HG03064 (cell line): ENCODE data around the gene LRRC2.
"Not testable (repeated sequence)": the region's sequence is repeated elsewhere in the genome, so short reads cannot be mapped to it uniquely, and the experiment has no call there.

Source experiments
- ATAC-seq: cut with Tn5 transposase; IDR thresholded peaks from one replicate; pipeline ENCODE4 v1.9.1; 2021; ENCODE audit warnings: low read depth; ENCODE audit not compliant: unreplicated experiment

LRRC2 gene

DNA sequence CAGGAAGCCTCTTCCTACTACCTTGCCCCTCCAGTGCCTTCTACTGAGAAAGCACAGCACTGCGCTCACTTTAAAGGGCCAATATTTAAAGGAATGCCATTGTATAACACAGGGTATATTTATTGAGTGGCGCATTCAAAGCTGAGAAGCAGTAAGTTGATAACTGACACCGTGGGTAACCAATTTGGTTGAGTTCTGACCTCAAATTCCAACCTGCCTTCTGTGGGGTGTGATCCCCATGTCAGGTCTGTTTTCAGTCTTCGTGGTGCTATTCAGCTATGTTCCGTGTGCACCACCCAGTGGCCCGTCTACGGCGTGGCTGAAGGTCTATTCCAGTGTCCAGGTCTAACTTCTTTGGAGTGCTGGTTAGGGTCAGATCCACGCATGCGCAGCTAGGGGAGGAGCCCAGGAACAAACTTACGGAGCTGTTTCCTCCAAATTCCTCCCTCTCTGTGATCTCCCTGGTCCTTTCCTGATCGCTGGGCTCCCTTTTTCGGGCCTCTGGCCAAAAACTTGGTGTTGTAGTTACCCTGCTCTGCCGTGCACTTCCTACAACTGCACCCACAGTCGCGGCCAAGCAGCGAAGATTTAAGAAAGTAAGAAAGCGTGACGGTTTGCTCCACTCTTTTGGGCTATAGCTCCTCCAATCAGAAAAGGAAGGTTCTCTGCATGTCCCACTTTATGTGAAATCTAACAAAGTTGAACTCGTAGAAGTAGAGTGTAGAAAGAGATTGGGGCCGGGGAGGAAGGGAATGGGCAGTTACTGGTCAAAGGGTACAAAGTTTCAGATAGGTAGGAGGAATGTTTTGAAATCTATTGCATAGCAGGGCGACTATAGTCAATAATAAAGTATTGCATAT, 7.7 kb downstream of the LRRC2 start:
- ATAC-seq, result peak; percentile 93

DNA sequence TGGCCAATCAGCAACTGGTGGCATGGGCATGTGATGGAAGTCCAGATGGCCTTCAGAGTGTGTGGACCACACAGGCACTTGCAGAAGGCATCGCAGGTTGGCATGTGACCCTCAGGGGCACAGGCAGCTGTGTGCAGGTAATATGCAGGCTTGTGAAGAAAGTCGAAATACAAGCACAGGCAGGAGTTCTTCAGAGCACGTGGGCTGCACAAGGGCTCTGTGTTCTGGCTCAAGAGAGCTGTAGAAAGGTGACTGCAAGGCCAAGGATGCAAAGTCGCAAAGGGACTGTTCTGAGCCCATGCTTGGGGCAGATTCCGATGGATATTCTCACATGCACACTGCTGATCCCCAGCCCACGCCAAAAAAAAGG, 8.3 kb downstream of the LRRC2 start:
- ATAC-seq, result no peak

DNA sequence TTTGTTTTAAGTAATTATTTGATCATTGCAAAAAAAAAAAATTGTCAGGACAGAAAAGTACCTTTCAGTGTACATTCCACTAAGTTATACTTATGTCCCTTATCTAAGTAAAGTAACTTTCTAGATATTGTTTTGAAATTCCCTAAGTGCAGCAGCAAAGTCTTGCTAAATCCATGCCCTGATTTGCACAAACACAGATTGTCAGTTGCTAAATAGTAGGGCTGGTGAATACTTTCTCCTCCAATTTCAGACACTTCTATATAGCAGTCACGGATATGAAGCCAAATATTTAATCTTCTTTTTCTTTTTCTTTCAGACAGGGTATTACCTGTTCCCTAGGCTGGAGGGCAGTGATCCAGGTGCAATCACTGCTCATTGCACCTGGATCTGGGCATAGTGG, 12.9 kb downstream of the LRRC2 start:
- ATAC-seq, result no peak

DNA sequence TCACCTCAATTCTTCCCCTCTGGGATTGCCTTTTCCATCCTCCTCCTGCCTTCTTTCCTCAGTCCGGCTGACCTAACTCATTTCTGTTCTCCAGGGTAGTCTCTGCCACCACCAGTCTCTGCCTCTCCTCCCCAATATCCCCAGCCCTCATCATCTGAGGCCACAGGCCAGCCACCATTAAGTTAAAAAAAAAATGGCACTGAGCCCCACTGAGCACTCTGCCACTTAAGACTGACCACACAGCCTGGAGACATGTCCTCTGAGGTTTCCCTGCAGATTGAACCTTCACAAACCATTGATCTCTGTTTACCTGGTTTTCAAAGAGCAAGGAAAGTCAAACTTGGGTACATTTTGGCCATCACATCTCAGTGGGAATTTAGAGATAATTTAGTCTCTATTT, 13.6 kb downstream of the LRRC2 start:
- ATAC-seq, result no peak

DNA sequence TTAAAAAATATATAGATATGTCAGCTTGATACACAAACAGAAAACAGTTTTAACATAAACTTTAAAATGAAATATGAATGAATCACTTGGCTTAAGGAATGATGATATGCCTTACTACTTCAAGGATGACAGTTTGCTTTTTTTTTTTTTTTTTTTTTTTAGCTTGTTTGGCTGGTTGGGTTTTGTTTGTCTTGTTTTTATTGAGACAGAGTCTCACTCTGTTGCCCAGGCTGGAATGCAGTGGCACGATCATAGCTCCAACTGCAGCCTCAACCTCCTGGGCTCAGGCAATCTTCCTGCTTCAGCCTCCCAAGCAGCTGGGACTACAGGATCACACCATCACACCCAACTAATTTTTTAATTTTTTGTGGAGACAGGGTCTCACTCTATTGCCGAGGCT, 14.5 kb downstream of the LRRC2 start:
- ATAC-seq, result no peak

DNA sequence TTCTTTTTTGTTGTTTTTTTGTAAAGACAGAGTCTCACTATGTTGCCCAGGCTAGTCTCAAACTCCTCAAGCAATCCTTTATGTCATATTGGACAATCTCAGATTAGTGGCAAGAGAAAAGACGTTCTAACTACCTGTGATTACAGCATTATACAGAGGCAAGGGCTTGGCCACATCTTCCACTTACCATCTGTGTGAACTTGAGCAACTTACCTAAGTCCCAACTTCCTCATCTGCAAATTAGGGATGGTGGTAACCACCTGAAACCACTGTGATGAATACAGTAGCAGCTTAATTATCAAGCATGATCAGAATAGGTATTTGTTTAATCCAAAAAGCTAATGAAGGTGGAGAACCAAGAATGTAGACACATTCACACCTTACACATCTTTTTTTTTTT, 16.1 kb downstream of the LRRC2 start:
- ATAC-seq, result no peak

DNA sequence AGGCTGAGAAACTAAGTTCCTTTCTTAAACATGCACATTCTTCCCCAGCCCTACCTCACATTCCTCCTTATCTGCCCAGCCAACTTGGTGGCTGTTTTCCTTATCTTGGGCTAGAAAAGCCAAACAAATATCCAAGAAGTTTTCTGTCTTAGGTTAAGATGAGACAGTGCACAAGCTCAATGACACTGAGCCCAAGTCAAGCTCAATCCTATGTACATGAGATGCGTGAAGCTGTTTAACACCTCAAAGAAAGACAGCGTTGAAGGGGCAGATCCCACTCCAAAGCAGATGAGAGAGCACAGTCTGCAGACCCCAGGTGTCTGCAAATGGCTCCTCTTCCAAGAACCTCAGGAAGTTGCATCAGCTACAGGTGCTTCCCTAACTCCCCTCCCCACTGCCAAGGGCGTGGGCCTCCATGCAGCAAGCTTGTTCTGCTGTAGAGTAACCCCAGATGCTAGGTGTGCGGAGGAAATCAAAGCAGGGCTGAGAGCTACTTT, 16.6 kb downstream of the LRRC2 start:
- no peak for ATAC-seq

DNA sequence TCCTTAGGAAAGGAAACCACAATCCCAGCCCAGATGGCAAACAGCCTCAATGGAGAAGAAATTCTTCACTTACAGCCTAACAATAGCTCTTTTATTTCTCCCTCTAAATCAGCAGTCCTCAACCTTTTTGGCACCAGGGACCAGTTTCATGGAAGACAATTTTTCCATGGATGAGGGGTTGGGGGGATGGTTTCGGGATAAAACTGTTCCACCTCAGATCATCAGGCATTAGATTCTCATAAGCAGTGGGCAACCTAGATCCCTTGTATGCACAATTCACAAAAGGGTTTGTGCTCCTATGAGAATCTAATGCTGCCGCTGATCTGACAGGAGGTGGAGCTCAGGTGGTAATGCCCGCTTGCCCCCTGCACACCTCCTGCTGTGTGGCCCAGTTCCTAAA, 17.5 kb downstream of the LRRC2 start:
- not testable (repeated sequence) for ATAC-seq

DNA sequence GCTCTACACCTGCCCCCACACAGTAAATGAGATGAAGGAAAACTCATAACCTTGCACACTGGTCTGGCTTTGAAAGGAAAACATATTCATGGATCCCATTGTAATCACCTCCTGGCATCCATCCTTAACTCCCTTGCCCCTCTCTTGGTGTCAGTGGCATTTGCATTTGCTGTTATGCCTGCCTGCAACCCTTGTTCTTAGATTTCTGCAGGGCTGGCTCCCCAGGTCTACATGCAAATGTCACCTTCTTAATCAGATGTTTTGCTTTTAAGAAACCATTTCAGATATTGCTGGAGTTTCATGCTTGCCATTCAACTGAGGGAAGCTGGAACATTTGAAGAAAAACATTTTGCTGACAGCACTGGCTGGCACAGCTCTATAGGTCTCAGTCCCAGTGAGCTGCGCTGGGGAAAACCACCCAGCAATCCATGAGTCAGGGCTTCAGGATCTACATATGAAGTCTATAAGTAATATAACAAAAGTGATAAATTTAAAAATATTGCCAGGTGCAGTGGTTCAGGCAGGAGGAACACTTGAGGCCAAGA, 19.1 kb downstream of the LRRC2 start:
- ATAC-seq, result no peak

DNA sequence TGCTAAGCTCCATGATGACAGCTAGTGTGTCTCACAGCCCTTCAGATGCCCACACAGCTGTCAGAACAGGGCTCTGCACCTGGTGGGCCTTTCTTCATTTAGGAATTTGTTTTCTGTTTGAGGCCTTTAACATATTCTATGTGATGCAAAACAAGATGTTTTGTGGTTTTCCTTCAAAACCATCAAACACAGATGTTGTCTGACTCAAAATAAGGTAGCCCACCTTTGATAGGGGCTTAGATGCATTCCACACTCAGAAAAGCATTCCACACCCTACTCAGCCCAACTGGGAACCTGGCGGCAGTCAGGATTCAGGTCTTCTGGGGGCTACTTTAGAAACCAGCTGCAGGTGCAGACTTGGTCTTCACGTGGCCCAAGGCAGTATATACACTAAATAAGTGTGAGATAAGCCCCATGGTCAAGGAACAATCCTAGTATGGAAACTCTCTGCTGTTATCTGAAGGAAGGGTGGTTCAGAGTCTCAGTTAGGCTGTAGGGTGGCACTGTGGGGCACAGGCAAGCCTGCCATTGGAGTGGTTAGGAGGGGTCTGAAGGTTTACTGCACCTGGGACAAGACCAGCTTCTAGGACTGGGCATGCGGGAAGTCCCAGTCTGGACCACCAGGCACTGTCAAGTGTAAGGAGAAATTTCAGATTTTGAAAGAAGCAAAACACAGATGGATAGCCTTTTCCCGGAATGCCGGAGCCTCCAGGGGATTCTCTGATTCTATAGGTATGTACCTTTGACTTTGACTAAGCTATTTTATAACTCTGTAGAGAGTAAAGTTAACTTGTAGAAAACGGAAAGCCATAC, 20.1 kb downstream of the LRRC2 start:
- ATAC-seq, result no peak

DNA sequence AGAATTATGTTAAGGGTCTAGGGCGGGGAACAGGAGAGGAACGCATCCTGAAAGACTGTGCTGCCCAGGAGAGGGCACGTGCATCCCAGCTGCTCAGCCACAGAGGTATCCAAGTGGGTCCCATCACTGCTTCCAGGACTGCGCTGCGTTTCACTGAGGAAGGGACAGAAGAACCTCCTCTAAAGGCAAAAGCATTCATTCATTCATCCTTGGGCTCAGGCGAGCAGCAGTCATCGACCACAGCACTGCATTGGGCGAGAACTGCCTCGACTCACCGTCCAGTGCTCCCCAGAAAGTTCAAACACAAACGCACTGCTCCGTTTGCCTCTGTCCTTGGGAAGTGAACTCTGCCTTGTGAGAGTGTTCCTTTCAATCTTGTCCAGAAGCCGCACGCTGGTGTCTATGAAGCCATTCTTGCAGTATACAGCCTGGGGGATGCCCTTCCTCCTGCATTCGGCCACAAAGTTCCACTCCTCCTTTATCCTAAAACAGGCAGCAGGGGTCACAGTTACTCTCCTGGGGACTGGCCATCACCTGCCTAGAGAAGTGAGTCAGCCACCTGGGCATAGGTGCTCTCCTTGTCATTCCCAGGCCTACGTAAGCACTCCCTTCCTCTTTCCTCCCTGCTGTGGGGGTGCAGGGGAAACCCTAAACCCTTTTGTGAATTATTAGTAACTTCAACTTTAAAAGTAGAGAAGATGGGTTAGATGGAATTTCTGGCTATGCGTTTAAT, 21.2 kb downstream of the LRRC2 start:
- ATAC-seq, result no peak

DNA sequence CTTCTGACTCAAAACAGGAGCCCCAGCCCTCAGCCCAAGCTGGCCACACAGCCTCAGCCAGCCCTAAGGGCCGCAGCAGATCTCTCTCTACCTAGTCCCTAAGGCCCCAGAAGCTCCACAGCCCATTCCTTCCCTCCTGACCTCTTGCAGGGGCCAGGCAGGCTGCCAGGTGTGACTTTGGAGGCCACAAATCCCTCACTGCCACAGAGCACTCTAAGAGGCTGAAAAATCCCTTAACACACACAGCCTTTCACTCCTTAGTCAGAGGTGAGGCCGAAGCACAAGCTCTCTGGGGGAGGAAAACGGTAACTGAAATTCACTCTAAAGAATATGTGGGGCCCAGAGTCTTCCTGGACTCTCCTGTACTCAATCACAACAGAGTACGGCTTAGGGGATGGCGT, 23.3 kb downstream of the LRRC2 start:
- no peak for ATAC-seq

DNA sequence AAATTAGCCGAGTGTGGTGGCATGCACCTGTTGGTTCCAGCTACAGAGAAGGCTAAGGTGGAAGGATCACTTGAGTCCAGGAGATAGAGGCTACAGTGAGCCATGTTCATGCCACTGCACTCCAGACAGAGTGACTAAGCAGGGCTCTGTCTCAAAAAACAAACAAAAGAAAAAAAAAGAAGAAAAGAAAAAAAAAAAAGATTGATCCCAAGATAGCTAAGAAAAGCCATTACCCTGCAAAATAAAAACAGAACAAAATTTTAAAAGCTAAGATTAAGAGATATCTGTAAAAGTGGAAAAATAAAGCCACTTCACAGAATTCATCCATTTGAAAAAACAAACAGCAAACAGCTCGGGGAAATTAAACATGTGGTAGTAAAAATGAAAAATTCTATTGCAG, 23.8 kb downstream of the LRRC2 start:
- no peak for ATAC-seq

DNA sequence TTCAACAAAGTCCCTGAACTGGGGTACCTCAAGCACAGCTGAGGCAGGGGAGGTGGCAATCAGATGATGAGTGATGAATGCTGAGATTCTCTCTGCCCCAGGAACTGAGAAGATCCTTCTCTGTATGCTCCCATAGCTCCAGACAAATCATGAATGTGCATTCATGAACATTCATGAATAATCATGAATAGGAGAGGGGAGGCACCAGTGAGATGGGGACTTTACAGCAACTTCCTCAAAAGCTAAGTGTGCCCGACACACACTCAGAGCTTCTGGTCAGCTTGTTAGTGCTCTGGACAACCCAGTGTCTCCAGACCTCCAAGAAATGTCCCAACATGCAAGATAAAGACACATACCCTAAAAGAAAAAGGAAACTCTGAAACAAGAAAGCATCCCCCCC, 24.3 kb downstream of the LRRC2 start:
- no peak for ATAC-seq

DNA sequence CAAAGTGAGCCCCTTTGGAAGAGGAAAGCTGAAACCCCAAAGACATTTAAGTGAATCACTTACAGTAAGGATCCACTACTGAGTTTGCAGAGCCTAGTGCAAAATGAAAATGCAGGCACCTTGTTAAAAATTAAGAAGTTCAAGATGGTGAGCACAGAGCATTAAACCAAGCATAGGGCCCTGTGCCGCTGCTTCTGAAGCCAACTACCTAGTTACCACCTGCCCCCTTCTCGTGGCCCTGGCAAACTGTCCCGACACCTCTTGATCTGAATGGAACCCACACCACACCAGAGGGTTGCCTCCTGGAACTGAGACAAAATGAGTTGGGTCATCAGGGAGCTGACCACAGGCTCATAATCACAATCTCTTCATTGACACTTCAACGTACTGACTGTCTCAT, 25.6 kb downstream of the LRRC2 start:
- no peak for ATAC-seq

DNA sequence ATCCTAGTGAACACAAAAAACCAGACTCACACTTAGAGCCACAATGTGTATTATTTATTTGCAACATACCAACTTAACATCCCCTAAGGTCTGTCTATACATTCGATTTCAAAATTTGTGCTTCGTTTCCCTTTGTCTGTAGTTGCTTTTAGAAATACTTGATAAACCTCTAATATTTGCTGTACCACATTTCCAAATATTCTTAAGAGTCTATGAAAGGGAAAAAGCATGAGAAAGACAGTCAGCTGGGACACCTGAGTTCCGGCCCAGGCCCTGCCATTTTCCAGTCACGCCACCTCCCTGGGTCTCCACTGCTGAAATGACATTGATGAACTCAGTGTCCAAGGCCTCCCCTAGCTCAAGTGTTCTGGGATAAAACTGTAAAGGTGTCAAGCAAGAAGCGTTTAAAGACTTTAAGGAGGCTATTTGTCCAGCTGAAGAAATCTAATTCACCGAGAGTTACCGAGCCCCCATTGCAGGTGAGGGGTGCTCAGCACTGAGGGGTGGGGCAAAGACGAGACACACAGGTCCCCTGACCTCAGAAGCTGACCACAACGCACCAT, 26.6 kb downstream of the LRRC2 start:
- ATAC-seq, result no peak

DNA sequence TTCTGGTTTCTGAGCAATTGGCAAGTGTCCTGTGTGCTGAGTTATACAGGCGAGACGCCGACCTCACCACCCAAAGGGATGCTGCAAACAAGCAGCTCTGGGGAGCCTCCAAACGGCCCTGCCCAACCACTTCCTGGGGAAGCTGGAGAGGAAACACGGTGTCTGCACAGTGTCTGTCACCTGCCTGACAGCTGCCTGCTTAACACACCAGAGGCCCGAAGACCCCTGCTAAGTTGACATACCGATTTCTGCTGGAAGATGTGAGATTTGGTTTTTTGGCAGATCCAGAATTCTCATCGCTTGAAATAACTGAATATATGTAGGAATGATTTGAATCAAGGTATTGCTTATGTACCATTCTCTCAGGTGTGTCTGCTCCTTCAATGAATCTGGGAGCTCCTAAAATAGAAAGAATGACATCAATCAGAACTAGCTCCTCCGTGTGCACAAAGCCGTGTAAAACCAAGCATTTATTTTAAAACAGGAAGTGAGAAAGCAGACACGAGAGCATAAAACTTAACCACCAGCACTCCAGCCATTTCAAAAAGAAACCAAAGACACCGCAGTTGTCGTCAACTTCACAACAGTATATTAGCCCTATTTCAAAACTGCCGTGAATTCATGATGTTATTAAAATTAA, 27.2 kb downstream of the LRRC2 start:
- ATAC-seq, result peak; percentile 67

DNA sequence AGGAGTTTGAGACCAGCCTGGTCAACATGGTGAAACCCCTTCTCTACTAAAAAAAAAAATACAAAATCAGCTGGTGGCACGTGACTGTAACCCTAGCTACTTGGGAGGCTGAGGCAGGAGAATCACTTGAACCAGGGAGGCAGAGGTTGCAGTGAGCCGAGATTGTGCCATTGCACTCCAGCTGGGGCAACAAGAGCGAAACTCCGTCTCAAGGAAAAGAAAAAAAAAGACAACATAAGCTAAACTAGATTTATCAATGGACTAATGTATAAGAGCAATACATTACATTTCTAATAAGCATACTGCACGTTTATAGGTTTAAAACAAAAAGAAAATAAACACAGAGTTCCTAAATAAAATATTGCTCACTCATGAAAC, 27.7 kb downstream of the LRRC2 start:
- peak; percentile 3 for ATAC-seq

DNA sequence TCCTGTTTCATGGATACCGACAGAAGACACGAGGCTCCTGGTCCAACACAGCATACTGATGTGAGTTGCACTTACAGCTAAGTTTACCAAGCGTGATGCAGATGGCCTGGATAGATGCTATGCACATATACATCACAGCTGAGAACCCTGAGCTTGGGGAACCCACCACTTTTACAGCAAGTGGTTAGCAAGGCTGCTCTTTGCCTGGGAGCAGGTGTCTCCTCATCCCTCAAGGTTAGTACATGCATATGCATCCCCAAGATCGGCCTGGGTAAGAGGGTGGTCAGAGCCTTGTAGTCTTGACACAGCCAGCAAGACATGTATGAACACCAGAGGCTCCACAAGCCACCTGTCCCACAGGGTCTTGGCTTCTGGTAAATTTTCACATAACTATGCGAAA, 28.3 kb downstream of the LRRC2 start:
- no peak for ATAC-seq

DNA sequence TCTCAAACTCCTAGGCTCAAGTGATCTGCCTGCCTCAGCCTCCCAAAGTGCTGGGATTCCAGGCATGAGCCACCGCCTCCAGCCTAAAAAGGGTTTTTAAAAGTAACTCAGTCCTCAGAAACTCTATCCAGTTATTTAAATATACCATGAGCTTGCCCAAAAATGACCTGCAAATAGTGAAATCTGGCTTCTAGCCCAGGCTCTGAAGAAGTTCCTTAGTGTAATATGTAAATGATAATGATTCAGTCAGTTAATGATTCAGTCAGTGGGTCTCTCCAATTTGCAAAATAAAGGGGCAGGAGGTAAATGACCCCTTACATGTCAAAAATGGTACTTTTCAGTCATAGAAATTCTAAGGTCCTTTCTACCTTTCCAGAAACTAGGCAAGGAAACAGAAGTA, 28.8 kb downstream of the LRRC2 start:
- no peak for ATAC-seq
